DND-41 (cell line): Measurements from ENCODE around the gene GPR160.

Experiments
- ATAC-seq: fragments of 200-7000 bp; cut with Tn5 transposase; 3 replicates; pipeline ENCODE4 v1.9.1; 2021; ENCODE audit warnings: low read depth; ENCODE audit not compliant: insufficient read depth
- DNase-seq: peaks from one replicate; pipeline ENCODE4 v3.0.0-alpha.2; 2020
- H2AFZ ChIP-seq: 2 replicates; pipeline ENCODE4 v1.6.0; 2012; ENCODE audit warnings: low read depth, low read length
- H3K27ac ChIP-seq: 2 replicates; pipeline ENCODE4 v1.5.1; 2012; ENCODE audit warnings: low read length, inconsistent platforms
- H3K27me3 ChIP-seq: fragments of 200-600 bp; sonication (generic); 2 replicates; pipeline ENCODE4 v1.6.0; 2012; ENCODE audit warnings: low read length, mild to moderate bottlenecking, inconsistent platforms; ENCODE audit not compliant: insufficient read depth, poor library complexity
- H3K36me3 ChIP-seq: 2 replicates; pipeline ENCODE4 v1.5.1; 2012; ENCODE audit warnings: low read length, inconsistent platforms; ENCODE audit not compliant: insufficient read depth
- H3K4me1 ChIP-seq: 2 replicates; pipeline ENCODE4 v1.5.1; 2012; ENCODE audit warnings: mild to moderate bottlenecking, low read length; ENCODE audit not compliant: insufficient read depth
- H3K4me2 ChIP-seq: 2 replicates; pipeline ENCODE4 v1.6.0; 2012; ENCODE audit warnings: mild to moderate bottlenecking, moderate library complexity, low read length, inconsistent platforms; ENCODE audit not compliant: insufficient read depth
- H3K4me3 ChIP-seq, 2 experiments: fragments of 200-600 bp in 1 of 2; shearing (Covaris generic) in 1 of 2; 2 replicates each; pipeline ENCODE4 v1.5.1; 2012 to 2016; ENCODE audit warnings: inconsistent platforms in 2 of 2, low read length in 2 of 2, mild to moderate bottlenecking in 2 of 2, low read depth in 1 of 2, moderate library complexity in 1 of 2
- H3K79me2 ChIP-seq: 2 replicates; pipeline ENCODE4 v1.6.0; 2012; ENCODE audit warnings: low read length, inconsistent platforms; ENCODE audit not compliant: insufficient read depth
- H3K9ac ChIP-seq: 2 replicates; pipeline ENCODE4 v1.6.0; 2012; ENCODE audit warnings: low read depth, mild to moderate bottlenecking, inconsistent platforms, low read length, moderate library complexity
- H3K9me3 ChIP-seq: 2 replicates; pipeline ENCODE4 v1.5.1; 2012; ENCODE audit warnings: low read length, moderate library complexity, mild to moderate bottlenecking, inconsistent platforms; ENCODE audit not compliant: insufficient read depth, severe bottlenecking
- H4K20me1 ChIP-seq: 2 replicates; pipeline ENCODE4 v1.6.0; 2012; ENCODE audit warnings: low read length; ENCODE audit not compliant: insufficient read depth
- EZH2 ChIP-seq: IDR thresholded peaks from 3 replicates; pipeline ENCODE4 v1.6.1; 2012; ENCODE audit warnings: borderline replicate concordance, low read depth, mild to moderate bottlenecking, moderate library complexity, low read length, inconsistent platforms; ENCODE audit not compliant: severe bottlenecking
- TF ChIP-seq, protein P1 (sequence below): IDR thresholded peaks from 2 replicates; pipeline ENCODE4 v1.5.1; 2012; ENCODE audit warnings: borderline replicate concordance, low read length, moderate library complexity, mild to moderate bottlenecking; ENCODE audit not compliant: poor library complexity, severe bottlenecking; ENCODE audit errors: extremely low read depth

GPR160 gene

DNA sequence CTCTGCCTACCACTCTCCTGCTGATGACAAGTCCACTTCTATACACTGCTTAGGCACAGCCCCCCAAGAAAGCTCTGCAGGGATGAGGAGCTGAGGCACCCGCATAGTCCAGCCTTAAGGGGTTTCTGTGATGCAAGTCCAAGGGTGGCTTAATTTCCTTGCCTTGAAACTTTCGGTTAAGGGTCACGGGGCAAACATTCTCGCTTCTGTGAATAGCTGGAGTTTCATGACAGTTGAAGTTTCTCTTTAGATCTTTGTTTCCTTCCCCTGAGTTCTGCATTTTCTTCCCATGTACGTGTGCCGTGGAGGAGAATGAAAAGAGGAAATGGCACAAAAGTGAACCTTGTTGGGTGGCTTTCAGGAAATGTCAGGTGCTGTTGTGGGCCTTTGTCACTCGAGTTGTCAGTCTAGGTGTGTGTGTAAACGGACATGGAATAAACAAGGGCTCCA lies 7.0 kb downstream of the GPR160 start:
- no peak overlapping the region for H3K4me2 ChIP-seq
- H3K79me2 ChIP-seq = no peaks in the 10 kb centered on the region

DNA sequence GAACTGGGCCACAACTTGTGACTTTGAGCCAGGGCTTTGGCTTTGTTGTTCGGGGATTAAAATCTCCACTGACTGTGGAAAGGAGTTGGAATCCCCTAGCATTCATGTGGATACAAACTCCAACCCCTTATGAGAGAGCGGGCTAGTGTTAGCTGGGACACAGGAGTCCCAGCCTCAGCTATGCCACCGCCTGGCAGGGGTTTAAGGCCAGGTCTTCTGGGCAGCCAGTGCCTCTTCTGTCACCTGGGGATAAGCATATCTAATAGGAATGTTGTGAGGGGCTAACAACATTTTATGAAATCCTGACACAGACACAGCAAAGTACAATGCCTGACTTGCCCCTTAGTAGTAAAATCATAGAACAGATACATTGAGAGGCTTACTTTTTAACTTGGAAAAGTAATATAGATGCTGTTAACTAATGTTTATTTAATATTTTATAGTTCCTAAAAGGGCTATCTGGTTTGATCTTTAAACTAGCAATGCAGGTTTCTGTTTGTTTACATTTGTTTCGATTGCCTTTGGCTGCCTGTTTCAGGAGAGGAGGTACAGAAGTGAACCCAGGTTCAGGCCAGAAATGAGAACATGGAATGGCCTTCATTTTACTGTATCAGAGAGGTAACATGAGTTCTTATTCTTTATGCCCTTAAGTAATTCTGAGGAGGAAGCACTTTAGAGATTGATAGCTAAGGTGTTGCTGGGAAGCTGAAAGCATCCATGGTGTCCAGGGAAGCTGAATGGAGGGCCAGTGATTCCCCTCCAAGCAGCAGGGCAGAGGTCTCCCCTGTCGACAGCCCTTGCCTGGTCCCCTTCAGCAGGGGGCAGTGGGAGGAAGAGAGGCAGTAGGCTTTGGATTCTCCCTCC lies 8.7 kb downstream of the GPR160 start:
- no peak overlapping the region for H3K27ac ChIP-seq
- H3K4me1 ChIP-seq = no peaks in the 10 kb centered on the region
- no peaks in the 10 kb centered on the region for H4K20me1 ChIP-seq
- no peak overlapping the region for H3K4me2 ChIP-seq
- no peaks in the 10 kb centered on the region for H3K27me3 ChIP-seq
- H3K9ac ChIP-seq = no peak overlapping the region
- no peak overlapping the region for H3K4me3 ChIP-seq
- TF ChIP-seq, protein P1, sequence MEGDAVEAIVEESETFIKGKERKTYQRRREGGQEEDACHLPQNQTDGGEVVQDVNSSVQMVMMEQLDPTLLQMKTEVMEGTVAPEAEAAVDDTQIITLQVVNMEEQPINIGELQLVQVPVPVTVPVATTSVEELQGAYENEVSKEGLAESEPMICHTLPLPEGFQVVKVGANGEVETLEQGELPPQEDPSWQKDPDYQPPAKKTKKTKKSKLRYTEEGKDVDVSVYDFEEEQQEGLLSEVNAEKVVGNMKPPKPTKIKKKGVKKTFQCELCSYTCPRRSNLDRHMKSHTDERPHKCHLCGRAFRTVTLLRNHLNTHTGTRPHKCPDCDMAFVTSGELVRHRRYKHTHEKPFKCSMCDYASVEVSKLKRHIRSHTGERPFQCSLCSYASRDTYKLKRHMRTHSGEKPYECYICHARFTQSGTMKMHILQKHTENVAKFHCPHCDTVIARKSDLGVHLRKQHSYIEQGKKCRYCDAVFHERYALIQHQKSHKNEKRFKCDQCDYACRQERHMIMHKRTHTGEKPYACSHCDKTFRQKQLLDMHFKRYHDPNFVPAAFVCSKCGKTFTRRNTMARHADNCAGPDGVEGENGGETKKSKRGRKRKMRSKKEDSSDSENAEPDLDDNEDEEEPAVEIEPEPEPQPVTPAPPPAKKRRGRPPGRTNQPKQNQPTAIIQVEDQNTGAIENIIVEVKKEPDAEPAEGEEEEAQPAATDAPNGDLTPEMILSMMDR = no peak
- H2AFZ ChIP-seq = no peak overlapping the region
- no peaks in the 10 kb centered on the region for H3K36me3 ChIP-seq
- no peaks in the 10 kb centered on the region for H3K79me2 ChIP-seq
- no peak for ATAC-seq
- H3K9me3 ChIP-seq = no peaks in the 10 kb centered on the region
- DNase-seq = no peak

More for the DNA sequence above, 7.0 kb downstream of the GPR160 start:
- TF ChIP-seq, protein P1 = no peak
- no peak for TF ChIP-seq EZH2
- no peak for ATAC-seq
- H3K4me1 ChIP-seq = no peaks in the 10 kb centered on the region
- no peak overlapping the region for H3K4me3 ChIP-seq
- H4K20me1 ChIP-seq = no peaks in the 10 kb centered on the region
- H3K27ac ChIP-seq = no peak overlapping the region
- H3K36me3 ChIP-seq = no peaks in the 10 kb centered on the region
- H3K27me3 ChIP-seq = no peaks in the 10 kb centered on the region
- DNase-seq = no peak
- H2AFZ ChIP-seq = peak overlapping the region; percentile 3; the same call in 1 of the 2 replicates
- H3K9me3 ChIP-seq = no peaks in the 10 kb centered on the region
- no peak overlapping the region for H3K9ac ChIP-seq

DNA sequence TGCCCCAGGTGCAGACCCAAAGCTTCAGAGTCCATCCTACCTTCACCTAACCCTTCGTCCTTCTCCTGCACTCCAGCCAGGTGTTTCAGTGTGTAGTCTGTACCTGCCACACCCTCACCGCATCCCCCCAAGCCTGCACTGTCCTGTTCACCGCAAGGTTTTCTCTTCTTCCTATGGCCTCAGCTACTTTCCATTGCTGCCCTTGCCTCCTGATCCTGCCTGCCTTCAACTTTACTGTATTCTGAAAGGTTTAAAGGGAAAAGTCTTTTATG lies 9.3 kb downstream of the GPR160 start:
- DNase-seq (no peak), ATAC-seq (no peak)
- H3K36me3 ChIP-seq = no peaks in the 10 kb centered on the region
- no peaks in the 10 kb centered on the region for H3K27me3 ChIP-seq
- no peak overlapping the region for H3K9ac ChIP-seq
- no peaks in the 10 kb centered on the region for H3K79me2 ChIP-seq
- TF ChIP-seq, protein P1 = no peak
- no peak for TF ChIP-seq EZH2
- no peaks in the 10 kb centered on the region for H4K20me1 ChIP-seq
- H3K27ac ChIP-seq = no peak overlapping the region
- no peak overlapping the region for H3K4me2 ChIP-seq
- no peak overlapping the region for H2AFZ ChIP-seq
- H3K4me1 ChIP-seq = no peaks in the 10 kb centered on the region
- no peaks in the 10 kb centered on the region for H3K9me3 ChIP-seq
- H3K4me3 ChIP-seq = no peak overlapping the region
